ENCODE data around the gene CLEC16A. TPM values are rescaled to one million over a fixed set of nuclear protein-coding genes. Genes with fewer than 3 reads are reported as not detected.
A peak's percentile ranks its signal among the peaks of the same experiment; 100 is the strongest.

The CLEC16A gene
- total and polyA plus RNA-seq, 2 donors (not counting 1 experiment from before 2014, with no cell fraction given) = 21.9 to 79.5 TPM

- H3K4me1 Mint-ChIP-seq = peaks cover 57% of the 10 kb centered on the region
- H3K36me3 ChIP-seq (replicated peaks in 1 of 2; ENCODE audit: control extremely low read depth in 1 of 2, control insufficient read depth in 1 of 2, extremely low read depth in 1 of 2, insufficient read depth in 2 of 2, low read length in 1 of 2) = peaks cover 0 to 23% of the 10 kb centered on the region in 2 experiments
- no peak overlapping the region for H3K4me3 Mint-ChIP-seq
Measured at GRCh38 chr16:11084484-11084875, 140.1 kb downstream of the CLEC16A start.

More at GRCh38 chr16:11084484-11084875, 140.1 kb downstream of the CLEC16A start:
- intact Hi-C loops (cut with micrococcal nuclease) = no loop called here
- DNase-seq (no peak), ATAC-seq (ENCODE audit: low read depth) (no peak)
- Histone ChIP-seq H3K27me3 (replicated peaks in 1 of 4; ENCODE audit: control extremely low read depth in 1 of 4, control insufficient read depth in 3 of 4, insufficient read depth in 4 of 4, low read length in 3 of 4) (no peaks in the 10 kb centered on the region), H3K4me1 (ENCODE audit: control insufficient read depth in 2 of 2, insufficient read depth in 2 of 2, low read length in 2 of 2) (peaks cover 20 to 25% of the 10 kb centered on the region in 2 donors), H2AFZ (ENCODE audit: insufficient read depth, low read depth, low read length, poor library complexity, severe bottlenecking) (no peak overlapping the region), H3K4me3 (ENCODE audit: control extremely low read depth in 1 of 5, extremely low read depth in 1 of 5, insufficient read depth in 1 of 5, low read depth in 2 of 5, low read length in 4 of 5) (no peak overlapping the region), H3K9ac (ENCODE audit: low read length) (no peak overlapping the region), H3K4me2 (replicated peaks; ENCODE audit: low read depth, low read length, poor library complexity, severe bottlenecking) (no peak overlapping the region), H4K20me1 (ENCODE audit: control insufficient read depth, insufficient read depth, low read length, poor library complexity, severe bottlenecking) (no peaks in the 10 kb centered on the region), H3K79me2 (ENCODE audit: control insufficient read depth, insufficient read depth, low read length) (no peaks in the 10 kb centered on the region), H3K27ac (ENCODE audit: low read length in 2 of 2) (no peak overlapping the region), H3K9me3 (ENCODE audit: control extremely low read depth in 1 of 3, control insufficient read depth in 2 of 3, insufficient read depth in 1 of 3, low read length in 2 of 3) (no peaks in the 10 kb centered on the region)
- 96% methylated on average over 8 of the region's 11 CpGs for WGBS (ENCODE audit: insufficient coverage)
- POLR2A ChIA-PET = no interaction called here
- Mint-ChIP-seq H3K27me3 (no peaks in the 10 kb centered on the region), H3K9me3 (ENCODE audit: insufficient read depth) (no peaks in the 10 kb centered on the region), H3K27ac (peak overlapping the region; percentile 26)
- TF ChIP-seq EZH2 (IDR thresholded peaks at IDR 0.05; ENCODE audit: borderline replicate concordance, insufficient read depth, low read depth, low read length, poor library complexity, severe bottlenecking) (no peak), CTCF (IDR thresholded peaks at IDR 0.05) (no peak)
- CTCF ChIA-PET = interaction anchor here (1.2 kb wide), 1 partner anchor 16 kb away, joined by 3 read pairs; no protein-coding TSS in a partner anchor
